Breast epithelium (tissue), 4 donors: Measurements from ENCODE around the gene CLCA2. TPM values are rescaled to one million over a fixed set of nuclear protein-coding genes. Genes with fewer than 3 reads are reported as not detected.

ENCODE experiments used
- DNase-seq, 2 donors: peaks; one replicate each; pipeline ENCODE4 v3.0.0-alpha.2; 2019; ENCODE audit warnings: low spot score in 2 of 2
- H3K27ac ChIP-seq, 2 donors: fragments of 200-600 bp; sonication (generic) in 1 of 2; one replicate each; pipeline ENCODE4 v1.5.1; 2016 to 2019; ENCODE audit warnings: mild to moderate bottlenecking in 1 of 2
- H3K27me3 ChIP-seq, 2 donors: fragments of 200-600 bp; sonication (generic) in 1 of 2; one replicate each; pipeline versions ENCODE4 v1.5.1 to v1.6.0; 2017 to 2019; ENCODE audit warnings: control low read depth in 1 of 2, mild to moderate bottlenecking in 1 of 2
- H3K36me3 ChIP-seq: fragments of 200-600 bp; one replicate; pipeline ENCODE4 v1.5.1; 2019
- H3K4me1 ChIP-seq, 2 donors: fragments of 200-600 bp; sonication (generic); one replicate each; pipeline ENCODE4 v1.5.1; 2016 to 2019; ENCODE audit warnings: control low read depth in 1 of 2
- H3K4me3 ChIP-seq, 3 donors: fragments of 200-600 bp; sonication (generic); 1 replicate in 2 of 3; 2 replicates in 1 of 3; pipeline ENCODE4 v1.5.1; 2016 to 2019; ENCODE audit warnings: mild to moderate bottlenecking in 3 of 3, moderate library complexity in 2 of 3
- H3K9me3 ChIP-seq, 2 donors: fragments of 200-600 bp; sonication (generic) in 1 of 2; one replicate each; pipeline ENCODE4 v1.5.1; 2016 to 2019; ENCODE audit warnings: control low read depth in 1 of 2
- POLR2A ChIP-seq: fragments of 450-650 bp; IDR thresholded peaks from one replicate; pipeline ENCODE4 v1.6.1; 2016; ENCODE audit warnings: antibody characterized with exemption, mild to moderate bottlenecking, moderate library complexity
- POLR2AphosphoS5 ChIP-seq, 3 donors: sonication (generic); formaldehyde crosslinking; IDR thresholded peaks; one replicate each; pipeline ENCODE4 v1.6.1; 2017; ENCODE audit warnings: antibody characterized with exemption in 3 of 3
- intact Hi-C: fragments of 100-400 bp; cut with DNase I; formaldehyde crosslinking; loops from one replicate; pipeline ENCODE4 v1.15.1; 2023; ENCODE audit warnings: low total_unique reads
- total RNA-seq, 3 donors: library from RNA; depleted of rRNA; stranded (reverse); fragments of >200 nt; gene quantifications; one replicate each; pipeline ENCODE4 v1.1.0, GENCODE V29; 2016
- TF ChIP-seq, protein P1 (sequence below), 3 donors: fragments of 450-650 bp; IDR thresholded peaks; one replicate each; pipeline ENCODE4 v1.5.1; 2016 to 2017; ENCODE audit warnings: antibody characterized with exemption in 3 of 3, mild to moderate bottlenecking in 3 of 3, moderate library complexity in 3 of 3

CLCA2 gene
- total RNA-seq, 3 donors from 2014 or later: 1.3 to 30.3 (median 1.6) TPM

DNA sequence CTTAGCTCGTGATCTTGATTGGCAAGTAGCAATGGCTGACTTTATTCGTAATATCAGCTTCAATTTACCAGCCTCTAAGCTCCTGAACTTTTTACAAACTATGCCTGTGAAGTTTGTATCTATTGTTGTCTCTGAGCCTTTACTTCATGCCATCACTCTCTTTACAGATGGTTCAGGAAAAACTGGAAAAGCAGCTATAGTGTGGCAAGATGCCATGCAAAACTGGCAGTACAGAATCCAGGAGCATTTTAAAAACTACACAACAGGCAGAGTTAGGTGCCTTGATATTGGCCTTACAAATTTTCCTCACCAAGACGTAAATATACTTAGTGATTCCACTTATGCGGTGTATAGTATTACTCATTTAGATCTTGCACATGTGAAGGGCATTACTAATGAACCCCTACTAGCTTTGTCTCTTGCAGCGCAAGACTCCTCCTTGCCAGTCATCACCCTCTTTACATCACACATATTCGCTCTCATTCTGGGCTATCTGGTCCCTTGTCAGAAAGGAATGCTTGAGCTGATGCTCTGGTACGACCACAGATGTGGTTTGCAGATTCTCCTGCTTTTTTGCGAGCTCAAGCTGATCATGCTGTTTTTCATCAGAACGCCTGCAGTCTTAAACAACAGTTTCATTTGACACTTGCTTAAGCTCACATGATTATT lies 81.1 kb downstream of the CLCA2 start:
- H3K27me3 ChIP-seq: no peaks in the 10 kb centered on the region
- H3K36me3 ChIP-seq: no peaks in the 10 kb centered on the region
- peak overlapping the region; percentile 74 to 89 for H3K27ac ChIP-seq
- peak overlapping the region in 1 of 3 donors; percentile 6 for H3K4me3 ChIP-seq
- DNase-seq: peak in 1 of 2 donors; percentile 80
- no peaks in the 10 kb centered on the region for H3K9me3 ChIP-seq
- intact Hi-C loops: no loop called here
- TF ChIP-seq POLR2A (no peak), POLR2AphosphoS5 (IDR thresholded peaks at IDR 0.05) (peak in 1 of 3 donors; percentile 61)
- TF ChIP-seq, protein P1, sequence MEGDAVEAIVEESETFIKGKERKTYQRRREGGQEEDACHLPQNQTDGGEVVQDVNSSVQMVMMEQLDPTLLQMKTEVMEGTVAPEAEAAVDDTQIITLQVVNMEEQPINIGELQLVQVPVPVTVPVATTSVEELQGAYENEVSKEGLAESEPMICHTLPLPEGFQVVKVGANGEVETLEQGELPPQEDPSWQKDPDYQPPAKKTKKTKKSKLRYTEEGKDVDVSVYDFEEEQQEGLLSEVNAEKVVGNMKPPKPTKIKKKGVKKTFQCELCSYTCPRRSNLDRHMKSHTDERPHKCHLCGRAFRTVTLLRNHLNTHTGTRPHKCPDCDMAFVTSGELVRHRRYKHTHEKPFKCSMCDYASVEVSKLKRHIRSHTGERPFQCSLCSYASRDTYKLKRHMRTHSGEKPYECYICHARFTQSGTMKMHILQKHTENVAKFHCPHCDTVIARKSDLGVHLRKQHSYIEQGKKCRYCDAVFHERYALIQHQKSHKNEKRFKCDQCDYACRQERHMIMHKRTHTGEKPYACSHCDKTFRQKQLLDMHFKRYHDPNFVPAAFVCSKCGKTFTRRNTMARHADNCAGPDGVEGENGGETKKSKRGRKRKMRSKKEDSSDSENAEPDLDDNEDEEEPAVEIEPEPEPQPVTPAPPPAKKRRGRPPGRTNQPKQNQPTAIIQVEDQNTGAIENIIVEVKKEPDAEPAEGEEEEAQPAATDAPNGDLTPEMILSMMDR (IDR thresholded peaks at IDR 0.05): no peak
- peaks cover 0 to 10% of the 10 kb centered on the region in 2 donors for H3K4me1 ChIP-seq

DNA sequence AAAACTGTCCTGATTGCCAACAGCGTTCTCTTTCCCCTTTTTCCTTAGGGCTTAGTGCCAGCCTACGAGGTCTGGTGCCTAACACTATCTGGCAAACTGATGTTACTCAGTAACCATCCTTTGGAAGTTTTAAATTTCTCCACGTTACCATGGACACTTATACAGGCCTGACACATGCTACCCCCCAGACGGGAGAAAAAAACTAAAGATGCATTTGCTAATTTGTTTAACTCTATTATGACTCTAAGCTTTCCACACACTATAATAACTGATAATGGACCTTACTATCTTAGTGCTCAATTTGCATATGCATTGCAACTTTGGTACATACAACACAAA lies 81.6 kb downstream of the CLCA2 start:
- TF ChIP-seq POLR2A: no peak
- TF ChIP-seq, protein P1 (IDR thresholded peaks at IDR 0.05): no peak
- TF ChIP-seq POLR2AphosphoS5 (IDR thresholded peaks at IDR 0.05): no peak
- peaks cover 0 to 10% of the 10 kb centered on the region in 2 donors for H3K4me1 ChIP-seq

More for the DNA sequence above, 81.6 kb downstream of the CLCA2 start:
- Histone ChIP-seq H3K9me3 (no peaks in the 10 kb centered on the region), H3K27me3 (no peaks in the 10 kb centered on the region), H3K36me3 (no peaks in the 10 kb centered on the region), H3K4me3 (peak overlapping the region in 1 of 3 donors; percentile 6), H3K27ac (peak overlapping the region; percentile 74 to 89)
- no peak for DNase-seq
- intact Hi-C loops: no loop called here

Other genes starting within 250 kb of the CLCA2 start
- 100 to 1,000 TPM in 1 of 3 donors, 10 to 100 TPM in 2; 39.8 to 122 (median 72.8) TPM for gene ODF2L, start 27.8 kb upstream of the CLCA2 start, total RNA-seq
- under 1 TPM in 1 of 3 donors, not detected in 2; under 0.01 TPM for gene CLCA1, start 44.8 kb downstream of the CLCA2 start, total RNA-seq
- gene CLCA4, start 122.9 kb downstream of the CLCA2 start, total RNA-seq: 10 to 100 TPM in 1 of 3 donors, 1 to 10 TPM in 1, under 1 TPM in 1; 0.16 to 15.1 (median 2.6) TPM